HL-60 (cell line): Measurements from ENCODE around the gene ARID4A.

Source experiments
- GABPA ChIP-seq: IDR thresholded peaks from 2 replicates; pipeline ENCODE4 v1.6.1; 2012; ENCODE audit warnings: low read depth
- POLR2AphosphoS5 ChIP-seq: IDR thresholded peaks from 2 replicates; pipeline ENCODE4 v1.6.1; 2012; ENCODE audit warnings: low read depth
- TF ChIP-seq, protein P1 (sequence below): IDR thresholded peaks from one replicate; pipeline ENCODE4 v1.5.1; 2011; ENCODE audit warnings: low read length, control low read depth, inconsistent platforms; ENCODE audit not compliant: insufficient read depth

DNA sequence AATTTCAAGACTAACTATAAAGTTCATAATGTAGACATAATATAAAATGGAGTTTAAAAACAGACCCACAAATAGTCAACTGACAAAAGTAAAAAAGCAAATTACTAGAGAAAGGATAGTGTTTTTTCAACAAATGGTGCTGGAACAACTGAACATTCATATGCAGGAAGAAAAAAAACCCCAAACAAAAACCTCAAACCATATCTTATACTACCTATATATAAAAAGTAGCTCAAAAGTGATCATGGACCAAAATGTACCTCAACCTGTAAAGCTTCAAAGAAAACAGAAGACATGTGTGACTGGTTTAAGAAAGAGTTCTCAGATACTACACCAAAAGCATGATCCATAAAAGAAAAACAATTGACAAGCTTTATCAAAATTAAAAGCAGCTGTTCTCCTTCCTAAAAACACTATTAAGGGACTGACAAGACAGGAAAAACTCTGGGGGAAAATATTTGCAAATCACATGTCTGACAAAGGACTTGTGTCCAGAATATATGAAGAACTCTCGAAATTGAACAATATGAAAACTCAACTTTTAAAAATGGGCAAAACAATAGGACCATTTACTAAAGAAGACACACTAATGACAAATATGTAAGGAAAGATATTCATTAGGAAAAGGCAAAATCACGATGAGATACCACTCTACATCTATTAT is 22.7 kb upstream of the ARID4A start:
- TF ChIP-seq, protein P1, sequence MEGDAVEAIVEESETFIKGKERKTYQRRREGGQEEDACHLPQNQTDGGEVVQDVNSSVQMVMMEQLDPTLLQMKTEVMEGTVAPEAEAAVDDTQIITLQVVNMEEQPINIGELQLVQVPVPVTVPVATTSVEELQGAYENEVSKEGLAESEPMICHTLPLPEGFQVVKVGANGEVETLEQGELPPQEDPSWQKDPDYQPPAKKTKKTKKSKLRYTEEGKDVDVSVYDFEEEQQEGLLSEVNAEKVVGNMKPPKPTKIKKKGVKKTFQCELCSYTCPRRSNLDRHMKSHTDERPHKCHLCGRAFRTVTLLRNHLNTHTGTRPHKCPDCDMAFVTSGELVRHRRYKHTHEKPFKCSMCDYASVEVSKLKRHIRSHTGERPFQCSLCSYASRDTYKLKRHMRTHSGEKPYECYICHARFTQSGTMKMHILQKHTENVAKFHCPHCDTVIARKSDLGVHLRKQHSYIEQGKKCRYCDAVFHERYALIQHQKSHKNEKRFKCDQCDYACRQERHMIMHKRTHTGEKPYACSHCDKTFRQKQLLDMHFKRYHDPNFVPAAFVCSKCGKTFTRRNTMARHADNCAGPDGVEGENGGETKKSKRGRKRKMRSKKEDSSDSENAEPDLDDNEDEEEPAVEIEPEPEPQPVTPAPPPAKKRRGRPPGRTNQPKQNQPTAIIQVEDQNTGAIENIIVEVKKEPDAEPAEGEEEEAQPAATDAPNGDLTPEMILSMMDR = no peak
- TF ChIP-seq POLR2AphosphoS5 (no peak), GABPA (no peak)
